Smooth muscle cell (in vitro differentiated cells): ENCODE measurements around the gene OLFML2B. TPM values are rescaled to one million over a fixed set of nuclear protein-coding genes. Genes with fewer than 3 reads are reported as not detected.

Experiments used
- DNase-seq: peaks from one replicate; lab custom pipeline; 2025; ENCODE audit not compliant: unreplicated experiment; lab: John Stamatoyannopoulos, UW
- H2AFZ ChIP-seq: fragments of 200-600 bp; sonication (generic); 2 replicates; pipeline ENCODE4 v1.6.0; 2016; ENCODE audit warnings: antibody characterized with exemption, low read depth, mild to moderate bottlenecking
- H3F3A ChIP-seq: fragments of 200-600 bp; sonication (generic); 2 replicates; pipeline ENCODE4 v1.6.0; 2017; ENCODE audit warnings: antibody characterized with exemption, low read depth
- H3K27ac ChIP-seq: fragments of 200-600 bp; sonication (generic); 2 replicates; pipeline ENCODE4 v1.5.1; 2016; ENCODE audit warnings: low read depth, mild to moderate bottlenecking
- H3K27me3 ChIP-seq: fragments of 200-600 bp; sonication (generic); 2 replicates; pipeline ENCODE4 v1.6.1; 2016; ENCODE audit warnings: low read depth, mild to moderate bottlenecking
- H3K36me3 ChIP-seq: fragments of 200-600 bp; sonication (generic); 2 replicates; pipeline ENCODE4 v1.5.1; 2016; ENCODE audit warnings: low read depth
- H3K4me1 ChIP-seq: fragments of 200-600 bp; sonication (generic); 2 replicates; pipeline ENCODE4 v1.5.1; 2016; ENCODE audit warnings: low read depth
- H3K4me2 ChIP-seq: fragments of 200-600 bp; sonication (generic); 2 replicates; pipeline ENCODE4 v1.6.0; 2016; ENCODE audit warnings: mild to moderate bottlenecking
- H3K4me3 ChIP-seq: fragments of 200-600 bp; sonication (generic); 2 replicates; pipeline ENCODE4 v1.5.1; 2016; ENCODE audit warnings: mild to moderate bottlenecking
- H3K79me2 ChIP-seq: fragments of 200-600 bp; sonication (generic); 2 replicates; pipeline ENCODE4 v1.6.0; 2016; ENCODE audit warnings: low read depth, mild to moderate bottlenecking
- H3K9ac ChIP-seq: fragments of 200-600 bp; sonication (generic); 2 replicates; pipeline ENCODE4 v1.6.0; 2016; ENCODE audit warnings: low read depth
- H3K9me3 ChIP-seq: fragments of 200-600 bp; sonication (generic); replicated peaks from 2 replicates; pipeline ENCODE4 v1.5.1; 2016; ENCODE audit warnings: low read depth
- H4K20me1 ChIP-seq: fragments of 200-600 bp; sonication (generic); 2 replicates; pipeline ENCODE4 v1.6.0; 2016; ENCODE audit warnings: low read depth
- WGBS: methylation state at CpG from one replicate; pipeline ENCODE4 v1.1.7; 2016; ENCODE audit warnings: low lambda C conversion rate; 5-methylcytosine and 5-hydroxymethylcytosine counted together
- polyA plus RNA-seq: library from polyadenylated mRNA; unstranded; fragments of >200 nt; fragmentation: Nextera tagmentation; extraction: Ambion mirVana; gene quantifications from 2 replicates; pipeline ENCODE4 v1.2.1, GENCODE V29; 2016
- total RNA-seq: library from RNA; depleted of rRNA; stranded (reverse); fragments of >200 nt; gene quantifications from 2 replicates; pipeline ENCODE4 v1.2.3, GENCODE V29; 2014
- TF ChIP-seq, protein P1 (sequence below): fragments of 200-600 bp; sonication (generic); IDR thresholded peaks from 2 replicates; pipeline ENCODE4 v1.5.1; 2017; ENCODE audit warnings: borderline replicate concordance, mild to moderate bottlenecking, antibody characterized with exemption; ENCODE audit not compliant: insufficient read depth, poor library complexity, severe bottlenecking

The OLFML2B gene
- total and polyA plus RNA-seq, 2 experiments from 2014 or later: 5.9 to 9.7 TPM

- H3K4me3 ChIP-seq: no peak overlapping the region
- WGBS: 85% methylated on average over 6 of the region's 6 CpGs
- H3K9me3 ChIP-seq: no peaks in the 10 kb centered on the region
- H3K27ac ChIP-seq: no peak overlapping the region
- no peaks in the 10 kb centered on the region for H3K27me3 ChIP-seq
- no peak overlapping the region for H3K9ac ChIP-seq
- no peaks in the 10 kb centered on the region for H3F3A ChIP-seq
- TF ChIP-seq, protein P1, sequence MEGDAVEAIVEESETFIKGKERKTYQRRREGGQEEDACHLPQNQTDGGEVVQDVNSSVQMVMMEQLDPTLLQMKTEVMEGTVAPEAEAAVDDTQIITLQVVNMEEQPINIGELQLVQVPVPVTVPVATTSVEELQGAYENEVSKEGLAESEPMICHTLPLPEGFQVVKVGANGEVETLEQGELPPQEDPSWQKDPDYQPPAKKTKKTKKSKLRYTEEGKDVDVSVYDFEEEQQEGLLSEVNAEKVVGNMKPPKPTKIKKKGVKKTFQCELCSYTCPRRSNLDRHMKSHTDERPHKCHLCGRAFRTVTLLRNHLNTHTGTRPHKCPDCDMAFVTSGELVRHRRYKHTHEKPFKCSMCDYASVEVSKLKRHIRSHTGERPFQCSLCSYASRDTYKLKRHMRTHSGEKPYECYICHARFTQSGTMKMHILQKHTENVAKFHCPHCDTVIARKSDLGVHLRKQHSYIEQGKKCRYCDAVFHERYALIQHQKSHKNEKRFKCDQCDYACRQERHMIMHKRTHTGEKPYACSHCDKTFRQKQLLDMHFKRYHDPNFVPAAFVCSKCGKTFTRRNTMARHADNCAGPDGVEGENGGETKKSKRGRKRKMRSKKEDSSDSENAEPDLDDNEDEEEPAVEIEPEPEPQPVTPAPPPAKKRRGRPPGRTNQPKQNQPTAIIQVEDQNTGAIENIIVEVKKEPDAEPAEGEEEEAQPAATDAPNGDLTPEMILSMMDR: no peak
- no peaks in the 10 kb centered on the region for H3K79me2 ChIP-seq
- DNase-seq: no peak
- H4K20me1 ChIP-seq: no peaks in the 10 kb centered on the region
- H3K36me3 ChIP-seq: no peaks in the 10 kb centered on the region
- H3K4me2 ChIP-seq: no peak overlapping the region
- H2AFZ ChIP-seq: no peak overlapping the region
- no peaks in the 10 kb centered on the region for H3K4me1 ChIP-seq
These were observed 89.8 kb downstream of the OLFML2B start for GRCh38 chr1:161933592-161934588.

Other genes starting within 250 kb of the OLFML2B start
- 0.04 and 0.54 TPM in 2 replicates for gene NOS1AP, start 45.8 kb upstream of the OLFML2B start, total RNA-seq
- gene NOS1AP, start 45.8 kb upstream of the OLFML2B start, polyA plus RNA-seq: 0.80 and 0.97 TPM in 2 replicates